Retinal pigment epithelial cell (primary cell): ENCODE data around the gene MUC13.

ENCODE experiments used
- DNase-seq: peaks from one replicate; pipeline ENCODE4 v3.0.0-alpha.2; 2010; ENCODE audit warnings: low read depth
- H3K4me3 ChIP-seq: 2 replicates; pipeline ENCODE4 v1.5.1; 2011; ENCODE audit warnings: mild to moderate bottlenecking, low read length, control low read depth, moderate library complexity
- TF ChIP-seq, protein P1 (sequence below): conservative IDR thresholded peaks from 2 replicates; pipeline ENCODE4 v1.5.1; 2011; ENCODE audit warnings: low read depth, low read length, control low read depth, inconsistent platforms

The MUC13 gene

DNA sequence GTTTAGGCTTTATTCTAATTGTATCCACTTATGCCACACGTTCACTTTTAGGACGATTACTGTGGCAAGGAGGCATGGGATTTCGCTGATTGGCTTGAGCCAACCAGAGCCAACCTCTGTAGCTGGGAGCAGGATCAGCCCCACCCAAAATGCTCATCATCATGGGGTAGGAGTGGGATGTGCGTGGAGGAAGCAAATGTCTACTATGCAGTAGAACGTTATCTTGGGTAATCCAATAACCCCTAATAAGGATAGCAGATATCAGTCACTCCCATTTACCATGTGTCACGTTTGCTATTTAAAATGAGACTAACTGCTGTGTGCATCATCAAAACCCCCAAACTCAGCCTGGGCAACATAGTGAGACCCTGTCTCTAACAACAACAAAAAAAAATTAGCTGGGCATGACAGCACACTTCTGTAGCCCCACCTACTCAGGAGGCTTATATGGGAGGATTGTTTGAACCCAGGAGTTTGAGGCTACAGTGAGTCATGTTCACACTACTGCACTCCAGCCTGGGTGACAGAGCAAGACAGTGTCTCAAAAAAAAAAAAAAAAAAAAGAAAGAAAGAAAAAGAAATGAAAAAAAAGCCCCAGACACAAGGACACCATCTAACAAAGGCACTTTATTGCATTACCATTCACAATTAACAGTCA is 29.6 kb downstream of the MUC13 start:
- no peak overlapping the region for H3K4me3 ChIP-seq
- TF ChIP-seq, protein P1, sequence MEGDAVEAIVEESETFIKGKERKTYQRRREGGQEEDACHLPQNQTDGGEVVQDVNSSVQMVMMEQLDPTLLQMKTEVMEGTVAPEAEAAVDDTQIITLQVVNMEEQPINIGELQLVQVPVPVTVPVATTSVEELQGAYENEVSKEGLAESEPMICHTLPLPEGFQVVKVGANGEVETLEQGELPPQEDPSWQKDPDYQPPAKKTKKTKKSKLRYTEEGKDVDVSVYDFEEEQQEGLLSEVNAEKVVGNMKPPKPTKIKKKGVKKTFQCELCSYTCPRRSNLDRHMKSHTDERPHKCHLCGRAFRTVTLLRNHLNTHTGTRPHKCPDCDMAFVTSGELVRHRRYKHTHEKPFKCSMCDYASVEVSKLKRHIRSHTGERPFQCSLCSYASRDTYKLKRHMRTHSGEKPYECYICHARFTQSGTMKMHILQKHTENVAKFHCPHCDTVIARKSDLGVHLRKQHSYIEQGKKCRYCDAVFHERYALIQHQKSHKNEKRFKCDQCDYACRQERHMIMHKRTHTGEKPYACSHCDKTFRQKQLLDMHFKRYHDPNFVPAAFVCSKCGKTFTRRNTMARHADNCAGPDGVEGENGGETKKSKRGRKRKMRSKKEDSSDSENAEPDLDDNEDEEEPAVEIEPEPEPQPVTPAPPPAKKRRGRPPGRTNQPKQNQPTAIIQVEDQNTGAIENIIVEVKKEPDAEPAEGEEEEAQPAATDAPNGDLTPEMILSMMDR, result no peak
- DNase-seq, result no peak

DNA sequence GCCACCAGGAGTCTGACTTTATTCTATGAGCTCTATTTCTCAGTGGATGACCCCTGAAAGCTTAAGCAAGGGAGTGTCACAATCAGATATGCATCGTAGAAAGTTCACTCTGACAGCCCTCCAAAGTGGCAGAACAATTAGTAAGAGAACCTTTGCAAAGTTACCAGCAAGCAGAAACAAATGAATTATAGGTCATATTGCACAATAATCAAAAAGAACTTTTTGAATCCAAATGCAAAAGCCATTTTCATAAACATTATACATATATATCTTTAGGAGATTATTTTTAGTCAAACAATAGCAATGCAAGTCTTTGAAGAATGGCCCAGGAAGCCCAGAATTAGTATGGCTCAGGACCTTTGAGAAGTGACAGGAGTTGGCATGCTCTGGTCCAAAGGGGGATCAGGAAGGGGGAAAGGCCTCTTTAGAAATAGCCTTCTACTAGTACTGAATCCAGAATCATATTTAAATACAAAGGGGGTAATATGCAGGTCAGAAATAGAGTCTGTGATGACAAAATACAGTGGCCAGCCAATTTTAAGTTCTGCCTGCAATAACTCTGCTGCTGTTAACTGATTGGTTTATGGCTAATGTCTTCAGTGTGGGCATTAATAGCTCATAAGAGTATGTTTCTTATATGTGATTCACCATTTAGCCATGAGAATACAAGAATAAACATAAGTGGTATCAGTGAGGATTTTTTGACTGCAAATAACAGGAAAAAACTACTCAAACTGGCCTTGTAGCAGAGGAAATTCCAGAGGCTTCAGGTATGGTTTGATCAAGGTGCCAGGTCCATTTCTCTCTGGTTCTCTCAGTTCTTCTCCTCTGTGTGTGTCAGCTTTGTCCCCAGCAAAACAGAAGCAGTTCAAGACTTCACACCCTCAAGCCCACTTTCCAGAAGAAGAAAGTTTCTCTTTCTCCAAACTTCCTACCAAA is 30.4 kb downstream of the MUC13 start:
- TF ChIP-seq, protein P1, result no peak
- DNase-seq, result no peak
- no peak overlapping the region for H3K4me3 ChIP-seq

DNA sequence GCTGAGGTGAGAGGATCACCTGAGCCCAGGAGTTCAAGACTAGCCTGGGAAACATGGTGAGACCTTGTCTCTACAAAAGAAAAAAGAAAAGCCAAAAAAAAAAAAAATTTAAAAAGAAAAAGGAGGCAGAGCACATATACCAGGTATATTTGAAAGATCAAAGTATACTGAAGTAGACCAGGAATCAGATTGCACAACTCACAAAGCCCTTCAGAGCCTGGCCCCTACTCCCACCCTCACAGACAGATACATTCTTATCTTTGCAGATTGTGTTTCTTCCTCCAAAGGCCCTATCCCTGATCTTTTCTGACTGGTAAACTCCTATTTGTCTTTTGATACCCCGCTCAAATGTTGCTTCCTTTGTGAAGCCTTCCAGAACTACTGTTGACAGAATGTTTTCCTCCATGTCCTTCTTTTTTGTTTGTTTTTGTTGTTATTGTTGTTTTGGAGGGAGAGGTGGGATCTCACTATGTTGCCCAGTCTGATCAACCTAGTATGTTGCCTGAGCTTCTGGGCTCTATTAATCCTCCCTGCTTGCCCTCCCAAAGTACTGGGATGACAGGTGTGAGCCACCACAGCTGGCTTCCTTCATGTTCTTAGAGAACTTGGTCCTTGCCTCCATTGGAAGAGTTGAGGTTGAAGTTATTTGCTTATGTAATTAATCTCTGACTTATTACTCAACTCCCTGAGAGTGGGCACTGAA is 37.6 kb downstream of the MUC13 start:
- DNase-seq, result no peak
- TF ChIP-seq, protein P1, result no peak
- no peak overlapping the region for H3K4me3 ChIP-seq

DNA sequence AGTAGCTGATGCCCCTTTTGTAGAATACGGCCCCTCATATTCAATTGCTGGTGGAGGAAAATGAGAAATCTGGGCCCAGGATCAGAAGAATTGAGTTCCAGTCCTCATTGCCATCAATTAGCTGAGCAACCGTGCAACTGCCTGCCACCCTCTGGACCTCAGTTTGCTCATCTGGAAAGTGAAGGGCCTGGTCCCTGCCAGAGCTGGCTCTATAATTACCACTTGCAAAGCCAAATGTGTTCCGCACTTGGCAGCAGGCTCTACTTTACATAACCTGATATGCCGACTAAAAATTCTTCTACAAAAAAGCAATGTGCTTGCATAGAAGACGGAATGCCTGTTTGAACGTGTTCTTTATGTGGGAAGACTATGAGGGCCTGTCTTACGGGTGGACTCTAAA is 38.8 kb downstream of the MUC13 start:
- TF ChIP-seq, protein P1, result no peak
- no peak for DNase-seq
- no peak overlapping the region for H3K4me3 ChIP-seq

DNA sequence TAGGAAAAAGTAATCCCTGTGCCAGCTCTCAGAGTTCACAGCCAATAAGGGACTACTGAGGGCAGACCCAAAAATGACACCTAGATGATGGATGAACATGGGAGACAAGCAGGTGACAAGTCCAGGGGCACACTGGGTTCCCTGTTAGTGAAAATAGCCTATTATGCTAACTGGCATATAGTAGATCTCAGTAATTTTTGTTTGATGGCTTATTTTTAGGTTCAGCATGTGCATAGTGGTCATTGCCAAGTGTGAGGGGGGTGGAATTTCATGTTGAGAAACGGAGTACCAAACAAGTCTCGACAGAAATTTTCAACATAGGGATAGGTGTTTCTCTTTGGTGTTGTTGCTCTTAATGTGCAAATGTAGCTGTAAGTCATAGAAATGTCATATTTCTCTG is 41.0 kb downstream of the MUC13 start:
- no peak overlapping the region for H3K4me3 ChIP-seq
- DNase-seq, result no peak
- TF ChIP-seq, protein P1, result no peak

DNA sequence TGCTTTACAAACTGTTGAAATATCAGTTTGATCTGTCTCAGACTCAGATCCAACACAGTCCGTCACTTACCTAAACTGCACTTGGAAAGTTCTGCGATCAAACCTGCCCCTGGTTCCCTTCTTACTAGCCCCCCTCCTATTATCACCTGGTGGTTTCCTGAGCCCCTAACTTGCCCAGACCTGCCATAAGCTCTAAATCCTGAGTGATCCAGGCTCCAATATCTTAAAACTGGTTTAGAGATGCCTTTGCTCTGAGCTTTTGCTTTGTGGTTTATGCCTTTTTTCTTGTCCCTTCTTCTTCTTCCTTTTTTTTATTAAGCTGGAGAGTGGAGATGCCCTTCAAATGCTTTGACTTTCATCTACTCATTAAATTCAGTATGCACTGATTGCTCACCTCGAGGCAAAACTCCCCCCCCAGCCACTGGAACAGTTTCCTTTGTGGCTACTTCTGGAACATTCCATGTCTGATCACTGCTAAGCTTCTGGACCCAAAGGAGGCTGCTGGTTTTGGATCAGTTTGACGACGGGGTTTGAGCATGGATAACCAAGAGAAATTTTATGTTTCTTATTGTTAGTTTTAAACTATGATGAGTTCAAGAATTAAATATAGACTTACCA is 43.9 kb downstream of the MUC13 start:
- H3K4me3 ChIP-seq, result no peak overlapping the region
- TF ChIP-seq, protein P1, result no peak
- DNase-seq, result no peak
